ENCODE data around the gene TAS2R39.

Gene TAS2R39

GRCh38 chr7:143230602-143231457 lies 47.6 kb downstream of the TAS2R39 start:
- TF ChIP-seq CREB1 (IDR thresholded peaks at IDR 0.05; ENCODE audit: low read depth) (no peak), ZBTB7A (IDR thresholded peaks at IDR 0.05; ENCODE audit: low read depth) (no peak)

All from Ishikawa (cell line).